Caco-2 (cell line): Measurements from ENCODE around the gene HACD1. TPM values are rescaled to one million over a fixed set of nuclear protein-coding genes. Genes with fewer than 3 reads are reported as not detected.

ENCODE experiments used
- BruUV-seq: library from RNA; stranded (reverse); fragments of 400-500 nt; replicated peaks from 2 replicates; lab custom pipeline; 2021; lab: Mats Ljungman, UMichigan
- CTCF ChIA-PET: fragments of 300-600 bp; sonication (Branson Sonifier 250); formaldehyde crosslinking; loops from one replicate; lab custom pipeline; 2022; ENCODE audit warnings: antibody characterized with exemption; lab: Charles Lee
- POLR2A ChIA-PET: fragments of 300-600 bp; sonication (Branson Sonifier 250); formaldehyde crosslinking; loops from one replicate; lab custom pipeline; 2022; ENCODE audit warnings: antibody characterized with exemption; lab: Charles Lee
- DNase-seq, 2 experiments: peaks; one replicate each; pipeline versions ENCODE4 v3.0.0 to v3.0.0-alpha.2; 2020 to 2022
- H3K27me3 ChIP-seq: replicated peaks from 2 replicates; pipeline ENCODE4 v1.6.0; 2011; ENCODE audit warnings: low read length; ENCODE audit not compliant: control insufficient read depth, insufficient read depth
- H3K36me3 ChIP-seq: 2 replicates; pipeline ENCODE4 v1.5.1; 2011; ENCODE audit warnings: low read length; ENCODE audit not compliant: control insufficient read depth, insufficient read depth
- H3K4me1 ChIP-seq: fragments of 250-450 bp; sonication (Bioruptor Pico); 2 replicates; pipeline ENCODE4 v1.5.1; 2020; ENCODE audit warnings: mild to moderate bottlenecking
- H3K4me3 ChIP-seq: 2 replicates; pipeline ENCODE4 v1.5.1; 2011; ENCODE audit warnings: low read depth, mild to moderate bottlenecking, control low read depth, low read length
- H3K9me3 ChIP-seq: fragments of 250-450 bp; sonication (Bioruptor Pico); 2 replicates; pipeline ENCODE4 v1.5.1; 2020; ENCODE audit warnings: mild to moderate bottlenecking, moderate library complexity
- H3K27ac Mint-ChIP-seq: one replicate; pipeline ENCODE4 v1.8.0; 2022; ENCODE audit warnings: mixed read lengths; ENCODE audit not compliant: unreplicated experiment
- H3K27me3 Mint-ChIP-seq: one replicate; pipeline ENCODE4 v1.8.0; 2022; ENCODE audit warnings: mixed read lengths; ENCODE audit not compliant: insufficient read depth, unreplicated experiment
- H3K36me3 Mint-ChIP-seq: one replicate; pipeline ENCODE4 v1.8.0; 2022; ENCODE audit warnings: mild to moderate bottlenecking, mixed read lengths; ENCODE audit not compliant: insufficient read depth, unreplicated experiment
- H3K4me1 Mint-ChIP-seq: one replicate; pipeline ENCODE4 v1.8.0; 2022; ENCODE audit warnings: low read depth, mixed read lengths; ENCODE audit not compliant: unreplicated experiment
- H3K4me3 Mint-ChIP-seq: one replicate; pipeline ENCODE4 v1.8.0; 2022; ENCODE audit warnings: mild to moderate bottlenecking, moderate library complexity, mixed read lengths; ENCODE audit not compliant: unreplicated experiment
- H3K9me3 Mint-ChIP-seq: one replicate; pipeline ENCODE4 v1.8.0; 2022; ENCODE audit warnings: mixed read lengths; ENCODE audit not compliant: unreplicated experiment
- intact Hi-C: fragments of 100-400 bp; cut with micrococcal nuclease; formaldehyde crosslinking; loops from one replicate; pipeline ENCODE4 v1.10.0; 2022; ENCODE audit not compliant: unreplicated experiment
- total RNA-seq: library from RNA; stranded (reverse); gene quantifications from 2 replicates; pipeline ENCODE4 v1.2.3, GENCODE V29; 2022
- TF ChIP-seq, protein P1 (sequence below), 2 experiments: fragments of 200-600 bp in 1 of 2; IDR thresholded peaks; 1 replicate in 1 of 2; 2 replicates in 1 of 2; pipeline versions ENCODE4 v1.5.1 to v1.8.0; 2011 to 2022; ENCODE audit warnings: antibody characterized with exemption in 1 of 2, control low read depth in 1 of 2, inconsistent platforms in 1 of 2, low read depth in 1 of 2, low read length in 1 of 2, mild to moderate bottlenecking in 1 of 2, moderate library complexity in 1 of 2; ENCODE audit not compliant: insufficient read depth in 1 of 2, severe bottlenecking in 1 of 2, unreplicated experiment in 1 of 2

Gene HACD1
- total RNA-seq, 1 experiment from 2014 or later: 47.8 TPM

GRCh38 chr10:17645621-17646345 is 28.6 kb upstream of the HACD1 start:
- 0 out of 2 replicates have a peak, but pooled peaks cover 2% of the 10 kb centered on the region for H3K36me3 ChIP-seq
- ChIA-PET CTCF (interaction anchor here (3.2 kb wide), 1 partner anchor 29 kb away, joined by 32 read pairs; the partner anchor contains the start of gene HACD1), POLR2A (interaction anchor here (2.9 kb wide), 1 partner anchor 29 kb away, joined by 80 read pairs; the partner anchor contains the start of gene HACD1)
- no peaks in the 10 kb centered on the region for H3K9me3 ChIP-seq
- H3K9me3 Mint-ChIP-seq: no peaks in the 10 kb centered on the region
- intact Hi-C loops: no loop called here
- TF ChIP-seq, protein P1, sequence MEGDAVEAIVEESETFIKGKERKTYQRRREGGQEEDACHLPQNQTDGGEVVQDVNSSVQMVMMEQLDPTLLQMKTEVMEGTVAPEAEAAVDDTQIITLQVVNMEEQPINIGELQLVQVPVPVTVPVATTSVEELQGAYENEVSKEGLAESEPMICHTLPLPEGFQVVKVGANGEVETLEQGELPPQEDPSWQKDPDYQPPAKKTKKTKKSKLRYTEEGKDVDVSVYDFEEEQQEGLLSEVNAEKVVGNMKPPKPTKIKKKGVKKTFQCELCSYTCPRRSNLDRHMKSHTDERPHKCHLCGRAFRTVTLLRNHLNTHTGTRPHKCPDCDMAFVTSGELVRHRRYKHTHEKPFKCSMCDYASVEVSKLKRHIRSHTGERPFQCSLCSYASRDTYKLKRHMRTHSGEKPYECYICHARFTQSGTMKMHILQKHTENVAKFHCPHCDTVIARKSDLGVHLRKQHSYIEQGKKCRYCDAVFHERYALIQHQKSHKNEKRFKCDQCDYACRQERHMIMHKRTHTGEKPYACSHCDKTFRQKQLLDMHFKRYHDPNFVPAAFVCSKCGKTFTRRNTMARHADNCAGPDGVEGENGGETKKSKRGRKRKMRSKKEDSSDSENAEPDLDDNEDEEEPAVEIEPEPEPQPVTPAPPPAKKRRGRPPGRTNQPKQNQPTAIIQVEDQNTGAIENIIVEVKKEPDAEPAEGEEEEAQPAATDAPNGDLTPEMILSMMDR (IDR thresholded peaks at IDR 0.05; ENCODE audit: insufficient read depth in 1 of 2, low read depth in 1 of 2, low read length in 1 of 2, severe bottlenecking in 1 of 2, unreplicated experiment in 1 of 2): no peak
- BruUV-seq: no TSS peak
- DNase-seq: no peak
- H3K36me3 Mint-ChIP-seq: peaks cover 25% of the 10 kb centered on the region
- peak overlapping the region; percentile 94 for H3K4me3 Mint-ChIP-seq
- peaks cover 20% of the 10 kb centered on the region for H3K4me1 ChIP-seq
- peak overlapping the region; percentile 58 for H3K4me3 ChIP-seq
- H3K4me1 Mint-ChIP-seq: peaks cover 22% of the 10 kb centered on the region
- H3K27me3 Mint-ChIP-seq: no peaks in the 10 kb centered on the region
- H3K27me3 ChIP-seq: no peaks in the 10 kb centered on the region
- H3K27ac Mint-ChIP-seq: peak overlapping the region; percentile 100

GRCh38 chr10:17644485-17644943 is 27.3 kb upstream of the HACD1 start:
- CTCF ChIA-PET: interaction anchor here (0.7 to 3.2 kb wide), 2 partner anchors 28 to 62 kb away, joined by 4 to 32 read pairs; partner anchors contain the start of gene HACD1
- TF ChIP-seq, protein P1 (IDR thresholded peaks at IDR 0.05; ENCODE audit: insufficient read depth in 1 of 2, low read depth in 1 of 2, low read length in 1 of 2, severe bottlenecking in 1 of 2, unreplicated experiment in 1 of 2): no peak
- Mint-ChIP-seq H3K9me3 (no peaks in the 10 kb centered on the region), H3K4me1 (peaks cover 22% of the 10 kb centered on the region), H3K36me3 (peaks cover 22% of the 10 kb centered on the region), H3K27me3 (no peaks in the 10 kb centered on the region), H3K27ac (peak overlapping the region; percentile 100), H3K4me3 (peak overlapping the region; percentile 94)
- Histone ChIP-seq H3K4me1 (peaks cover 11% of the 10 kb centered on the region), H3K9me3 (no peaks in the 10 kb centered on the region), H3K27me3 (no peaks in the 10 kb centered on the region), H3K4me3 (peak overlapping the region; percentile 58), H3K36me3 (0 out of 2 replicates have a peak, but pooled peaks cover 2% of the 10 kb centered on the region)
- POLR2A ChIA-PET: interaction anchor here (0.6 to 2.9 kb wide), 9 partner anchors 11 to 443 kb away, joined by 3 to 80 read pairs (median 7); partner anchors contain the start of genes HACD1 and TRDMT1
- no TSS peak for BruUV-seq
- no peak for DNase-seq
- intact Hi-C loops: loop anchor here (1.0 kb wide), 2 partner anchors 11 to 27 kb away; partner anchors contain the start of gene HACD1
